Fibroblast of villous mesenchyme (primary cell): ENCODE measurements around the gene MYO15A. TPM values are rescaled to one million over a fixed set of nuclear protein-coding genes. Genes with fewer than 3 reads are reported as not detected.

Experiments used
- DNase-seq: peaks from one replicate; pipeline ENCODE4 v3.0.0-alpha.2; 2010; ENCODE audit warnings: low read depth
- H3K4me3 ChIP-seq: 2 replicates; pipeline ENCODE4 v1.5.1; 2011; ENCODE audit warnings: low read depth, mild to moderate bottlenecking, low read length
- CTCF ChIP-seq: IDR thresholded peaks from 2 replicates; pipeline ENCODE4 v1.5.1; 2012; ENCODE audit warnings: low read depth, mild to moderate bottlenecking, low read length; ENCODE audit not compliant: insufficient read depth
- total RNA-seq: library from RNA; depleted of rRNA; stranded (reverse); fragments of >200 nt; gene quantifications from 2 replicates; pipeline ENCODE4 v1.2.3, GENCODE V29; 2012

Gene MYO15A
- total RNA-seq, 1 donor: 0.43 TPM

GRCh38 chr17:18167421-18167820 lies 58.9 kb downstream of the MYO15A start:
- H3K4me3 ChIP-seq: no peak overlapping the region
- no peak for TF ChIP-seq CTCF
- DNase-seq: no peak

GRCh38 chr17:18172531-18173278 lies 64.1 kb downstream of the MYO15A start:
- no peak for DNase-seq
- no peak for TF ChIP-seq CTCF
- no peak overlapping the region for H3K4me3 ChIP-seq

- H3K4me3 ChIP-seq: no peak overlapping the region
- no peak for TF ChIP-seq CTCF
- DNase-seq: no peak
Observed at GRCh38 chr17:18173740-18174139, 65.2 kb downstream of the MYO15A start.

- no peak for TF ChIP-seq CTCF
- no peak overlapping the region for H3K4me3 ChIP-seq
- no peak for DNase-seq
Observed at GRCh38 chr17:18176176-18176575, 67.6 kb downstream of the MYO15A start.

- TF ChIP-seq CTCF: no peak
- no peak overlapping the region for H3K4me3 ChIP-seq
- no peak for DNase-seq
Observed at GRCh38 chr17:18177133-18177532, 68.6 kb downstream of the MYO15A start.

- no peak overlapping the region for H3K4me3 ChIP-seq
- no peak for DNase-seq
- TF ChIP-seq CTCF: no peak
Observed at GRCh38 chr17:18177722-18178121, 69.2 kb downstream of the MYO15A start.

- H3K4me3 ChIP-seq: no peak overlapping the region
- TF ChIP-seq CTCF: no peak
- DNase-seq: no peak
Observed at GRCh38 chr17:18179196-18179595, 70.6 kb downstream of the MYO15A start.
